ENCODE measurements around the gene ENTPD1.
A peak's percentile ranks its signal among the peaks of the same experiment; 100 is the strongest.
"Not testable (repeated sequence)": the region's sequence is repeated elsewhere in the genome, so short reads cannot be mapped to it uniquely, and the experiment has no call there.

ENTPD1 gene, protein sequence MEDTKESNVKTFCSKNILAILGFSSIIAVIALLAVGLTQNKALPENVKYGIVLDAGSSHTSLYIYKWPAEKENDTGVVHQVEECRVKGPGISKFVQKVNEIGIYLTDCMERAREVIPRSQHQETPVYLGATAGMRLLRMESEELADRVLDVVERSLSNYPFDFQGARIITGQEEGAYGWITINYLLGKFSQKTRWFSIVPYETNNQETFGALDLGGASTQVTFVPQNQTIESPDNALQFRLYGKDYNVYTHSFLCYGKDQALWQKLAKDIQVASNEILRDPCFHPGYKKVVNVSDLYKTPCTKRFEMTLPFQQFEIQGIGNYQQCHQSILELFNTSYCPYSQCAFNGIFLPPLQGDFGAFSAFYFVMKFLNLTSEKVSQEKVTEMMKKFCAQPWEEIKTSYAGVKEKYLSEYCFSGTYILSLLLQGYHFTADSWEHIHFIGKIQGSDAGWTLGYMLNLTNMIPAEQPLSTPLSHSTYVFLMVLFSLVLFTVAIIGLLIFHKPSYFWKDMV

DNA sequence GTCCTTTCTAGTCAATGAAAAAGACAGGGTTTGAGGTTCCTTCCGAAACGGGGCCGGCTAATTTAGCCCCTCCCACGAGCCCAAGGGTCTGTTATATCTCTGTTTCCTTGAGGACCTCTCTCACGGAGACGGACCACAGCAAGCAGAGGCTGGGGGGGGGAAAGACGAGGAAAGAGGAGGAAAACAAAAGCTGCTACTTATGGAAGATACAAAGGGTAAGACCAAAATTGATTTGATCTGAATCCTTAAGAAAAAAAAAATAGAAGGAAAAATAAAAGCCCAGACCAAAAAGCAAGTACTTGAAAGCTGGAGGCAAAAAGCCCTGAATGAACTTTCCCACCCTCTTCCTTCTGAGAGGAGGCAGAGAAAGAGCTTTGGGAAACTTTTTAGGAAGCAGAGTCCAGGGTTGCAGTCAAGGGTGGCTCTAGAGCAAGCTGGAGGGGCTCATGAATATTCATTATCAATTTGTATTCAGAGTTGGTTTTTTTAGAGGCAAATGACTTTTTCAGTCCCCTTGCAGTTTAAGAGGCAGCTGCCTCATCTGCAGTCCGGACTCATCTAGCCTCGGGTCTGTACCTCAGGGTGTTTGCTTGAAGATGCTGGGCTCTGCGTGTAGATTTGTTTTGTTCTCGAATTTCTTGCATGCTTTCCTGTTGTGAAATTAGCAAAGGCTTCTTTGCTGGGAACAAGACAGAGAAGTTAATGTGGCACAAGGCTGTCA lies at the start of gene ENTPD1:
TSS of gene ENTPD1 (plus strand) at position 123 of the 721 bp plus-strand sequence. CDS start at position 200, 77 bp downstream.
- Mint-ChIP-seq H3K27ac (peak within 1 kb of the TSS; percentile 96), H3K27me3 (no peaks in the 10 kb centered on the region), H3K9me3 (peaks cover 0 to 2% of the 10 kb centered on the region in 2 donors), H3K4me3 (peak within 1 kb of the TSS; percentile 88 to 94), H3K36me3 (peaks cover 27 to 53% of the 10 kb centered on the region in 2 donors), H3K4me1 (peaks cover 36 to 68% of the 10 kb centered on the region in 2 donors)
- no peak for DNase-seq
- ATAC-seq (replicated peaks): peak; percentile 8 to 22

DNA sequence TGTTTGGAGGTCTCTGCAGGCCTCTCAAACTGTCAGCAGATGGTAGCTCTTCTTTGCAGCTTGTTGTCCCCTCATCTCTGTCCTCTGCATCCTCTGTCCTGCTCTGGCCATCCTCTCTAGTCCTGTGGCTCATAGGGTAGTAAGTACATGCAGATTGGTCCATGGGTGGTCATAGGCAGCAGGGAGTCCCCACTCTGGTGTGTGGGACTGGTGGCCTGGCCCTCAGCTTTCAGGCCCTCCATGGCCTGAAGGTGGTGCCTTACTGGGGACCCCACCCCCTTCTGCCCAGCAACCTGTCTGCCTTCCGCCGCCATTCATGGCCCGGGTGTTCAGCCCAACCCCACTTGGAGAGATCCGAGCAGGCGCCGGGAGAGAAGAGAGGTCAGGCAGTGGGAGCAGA lies 49.4 kb upstream of the ENTPD1 start:
- Mint-ChIP-seq H3K27ac (no peak overlapping the region), H3K4me1 (peaks cover 4 to 5% of the 10 kb centered on the region in 2 donors), H3K9me3 (peaks cover 0 to 6% of the 10 kb centered on the region in 2 donors), H3K36me3 (peaks cover 5% of the 10 kb centered on the region in 2 donors), H3K4me3 (no peak overlapping the region), H3K27me3 (no peaks in the 10 kb centered on the region)
- ATAC-seq (replicated peaks) (no peak), DNase-seq (no peak)

DNA sequence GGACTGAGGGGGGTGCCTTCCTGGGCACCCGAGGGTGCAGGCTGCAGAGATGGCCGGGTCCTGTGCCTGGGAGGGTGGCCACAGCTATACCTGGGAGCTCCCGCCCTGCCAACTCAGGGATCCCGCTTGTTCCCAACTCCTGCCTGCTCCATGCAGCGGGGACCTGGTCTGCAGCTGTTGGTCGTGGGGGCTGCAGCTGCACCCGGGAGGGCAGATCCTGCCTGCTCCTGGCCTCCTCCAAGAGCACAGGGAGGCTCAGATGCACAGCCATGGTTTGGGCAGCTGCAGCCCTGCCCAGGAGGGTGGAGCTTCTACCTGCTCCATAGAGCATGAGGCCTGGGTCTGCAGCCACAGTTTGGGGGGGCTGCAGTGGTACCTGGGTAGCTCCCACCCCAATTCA lies 49.0 kb upstream of the ENTPD1 start:
- ATAC-seq (replicated peaks) (no peak), DNase-seq (no peak)
- Mint-ChIP-seq H3K4me3 (no peak overlapping the region), H3K36me3 (peaks cover 5 to 9% of the 10 kb centered on the region in 2 donors), H3K27ac (no peak overlapping the region), H3K9me3 (peaks cover 0 to 6% of the 10 kb centered on the region in 2 donors), H3K4me1 (peaks cover 4 to 5% of the 10 kb centered on the region in 2 donors), H3K27me3 (no peaks in the 10 kb centered on the region)

DNA sequence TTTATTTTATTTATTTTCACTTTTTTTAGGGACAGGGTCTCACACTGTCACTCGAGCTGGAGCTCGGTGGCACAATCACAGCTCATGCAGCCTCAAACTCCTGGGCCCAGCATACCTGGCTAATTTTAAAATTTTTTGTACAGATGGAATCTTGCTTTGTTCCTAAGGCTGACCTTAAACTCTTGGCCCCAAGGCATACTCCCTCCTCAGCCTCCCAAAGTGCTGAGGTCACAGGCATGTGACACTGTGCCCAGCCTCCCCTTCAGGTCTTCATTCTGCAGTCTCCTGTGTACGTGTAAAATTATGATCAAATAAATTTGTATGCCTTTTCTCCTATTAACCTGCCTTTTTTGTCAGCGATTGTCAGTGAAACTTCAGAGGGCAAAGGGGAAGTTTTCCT lies 44.5 kb upstream of the ENTPD1 start:
- ATAC-seq (replicated peaks): no peak
- Mint-ChIP-seq H3K27ac (no peak overlapping the region), H3K27me3 (no peaks in the 10 kb centered on the region), H3K4me1 (peaks cover 5 to 6% of the 10 kb centered on the region in 2 donors), H3K4me3 (no peak overlapping the region), H3K36me3 (peaks cover under 1 to 8% of the 10 kb centered on the region in 2 donors), H3K9me3 (peaks cover 0 to 2% of the 10 kb centered on the region in 2 donors)
- no peak for DNase-seq

DNA sequence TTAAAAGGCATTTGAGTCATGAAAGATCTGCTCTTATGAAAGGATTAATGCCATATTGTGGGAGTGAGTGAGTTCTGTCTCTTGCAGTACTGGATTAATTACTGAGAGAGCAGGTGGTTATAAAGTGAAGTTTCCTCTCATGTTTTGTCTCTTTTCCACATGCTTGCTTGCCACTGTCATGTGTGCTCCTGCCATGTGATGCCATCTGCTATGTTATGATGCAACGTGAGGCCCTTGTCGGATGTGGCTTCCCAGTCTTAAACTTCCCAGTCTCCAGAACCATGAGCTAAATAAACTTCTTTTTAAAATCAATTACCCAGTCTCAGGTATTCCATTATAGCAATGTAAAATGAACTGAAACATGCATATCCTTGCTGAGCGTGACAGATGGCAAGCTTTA lies 39.5 kb upstream of the ENTPD1 start:
- DNase-seq: no peak
- no peaks in the 10 kb centered on the region for H3K27me3 Mint-ChIP-seq
- no peak overlapping the region for H3K27ac Mint-ChIP-seq
- H3K4me3 Mint-ChIP-seq: no peak overlapping the region
- H3K36me3 Mint-ChIP-seq: peaks cover 0 to 5% of the 10 kb centered on the region in 2 donors
- H3K9me3 Mint-ChIP-seq: no peaks in the 10 kb centered on the region
- no peak for ATAC-seq (replicated peaks)
- H3K4me1 Mint-ChIP-seq: peaks cover 2 to 8% of the 10 kb centered on the region in 2 donors

DNA sequence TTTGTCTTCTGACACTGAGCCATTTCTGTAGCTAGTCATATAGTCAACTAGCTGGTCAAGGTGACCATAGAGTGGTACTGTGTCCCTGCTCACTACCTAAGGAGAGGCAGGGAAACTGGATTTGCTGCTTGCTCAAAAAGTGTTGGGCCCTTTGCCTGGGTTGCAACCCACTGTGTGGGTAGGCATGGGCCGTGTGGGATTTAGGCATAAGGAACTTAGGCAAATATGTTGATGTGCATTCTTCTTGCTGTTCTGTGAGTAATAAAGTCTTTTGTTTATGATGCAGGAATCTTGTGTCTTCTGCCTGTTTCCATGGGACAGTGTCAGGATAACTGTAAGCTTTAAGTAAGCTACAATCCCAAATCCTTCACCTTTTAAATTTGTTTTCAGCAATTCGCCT lies 39.1 kb upstream of the ENTPD1 start:
- no peak for ATAC-seq (replicated peaks)
- Mint-ChIP-seq H3K9me3 (no peaks in the 10 kb centered on the region), H3K4me1 (peaks cover 2 to 8% of the 10 kb centered on the region in 2 donors), H3K4me3 (no peak overlapping the region), H3K36me3 (peaks cover 0 to 3% of the 10 kb centered on the region in 2 donors), H3K27ac (no peak overlapping the region), H3K27me3 (no peaks in the 10 kb centered on the region)
- DNase-seq: no peak

DNA sequence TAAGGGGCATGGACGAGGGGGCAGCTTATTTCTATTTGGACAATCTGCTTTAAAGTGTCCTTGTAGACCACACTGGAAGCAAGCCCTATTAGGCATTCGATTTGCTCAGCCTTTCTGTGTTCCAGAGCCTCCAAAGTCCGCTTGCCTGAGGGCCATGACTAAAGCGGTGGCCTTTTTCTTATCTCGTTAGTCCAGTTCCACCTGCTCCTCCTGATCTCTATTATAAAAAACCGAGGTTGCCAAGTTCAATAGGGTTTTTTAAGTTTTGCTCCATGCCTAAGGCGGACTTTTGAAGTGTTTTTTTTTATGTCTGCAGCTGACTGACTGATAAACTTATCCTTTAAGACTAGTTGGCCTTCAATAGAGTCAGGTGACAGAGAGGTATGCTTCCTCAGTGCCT lies 35.2 kb upstream of the ENTPD1 start:
- H3K9me3 Mint-ChIP-seq; H3K27me3 Mint-ChIP-seq; H3K4me3 Mint-ChIP-seq; ATAC-seq (replicated peaks); H3K27ac Mint-ChIP-seq; DNase-seq; H3K36me3 Mint-ChIP-seq: not testable (repeated sequence)
- H3K4me1 Mint-ChIP-seq: peaks cover 9 to 19% of the 10 kb centered on the region in 2 donors

DNA sequence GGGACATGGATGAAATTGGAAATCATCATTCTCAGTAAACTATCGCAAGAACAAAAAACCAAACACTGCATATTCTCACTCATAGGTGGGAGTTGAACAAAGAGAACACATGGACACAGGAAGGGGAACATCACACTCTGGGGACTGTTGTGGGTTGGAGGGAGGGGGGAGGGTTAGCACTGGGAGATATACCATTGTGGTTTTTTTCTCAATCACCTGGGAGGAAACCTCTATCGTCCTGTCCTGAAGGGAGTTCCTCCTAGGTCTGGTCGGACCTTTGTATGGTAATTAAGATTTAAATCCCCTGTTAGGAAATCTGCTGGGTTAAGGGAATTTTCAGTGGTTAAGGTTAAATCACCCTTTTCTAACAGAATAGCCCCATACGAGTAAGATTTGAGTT lies 33.5 kb upstream of the ENTPD1 start:
- peaks cover 11 to 19% of the 10 kb centered on the region in 2 donors for H3K4me1 Mint-ChIP-seq
- H3K36me3 Mint-ChIP-seq; DNase-seq; H3K27ac Mint-ChIP-seq; H3K4me3 Mint-ChIP-seq; H3K27me3 Mint-ChIP-seq; H3K9me3 Mint-ChIP-seq; ATAC-seq (replicated peaks): not testable (repeated sequence)

DNA sequence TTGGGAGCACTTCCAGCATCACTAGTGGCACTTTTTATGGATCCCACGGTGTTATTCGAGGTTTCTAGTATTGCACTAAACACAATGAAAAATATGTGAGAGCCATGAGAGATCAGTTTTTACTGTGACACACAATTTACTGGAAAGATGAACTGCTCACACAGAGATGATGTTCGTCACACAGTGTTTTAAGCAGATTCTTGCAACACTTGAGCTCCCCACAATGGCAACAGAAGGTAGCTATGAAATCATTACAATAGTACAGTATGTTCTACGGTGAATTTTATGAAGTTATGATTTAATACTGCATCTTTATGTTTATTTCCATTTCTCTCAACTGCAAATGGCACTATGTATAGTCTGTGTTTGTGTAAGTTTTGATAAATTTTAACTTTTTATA lies 27.4 kb upstream of the ENTPD1 start:
- H3K4me1 Mint-ChIP-seq: peaks cover 26 to 28% of the 10 kb centered on the region in 2 donors
- DNase-seq (no peak), ATAC-seq (replicated peaks) (no peak)
- H3K27me3 Mint-ChIP-seq: no peaks in the 10 kb centered on the region
- H3K27ac Mint-ChIP-seq: no peak overlapping the region
- no peak overlapping the region for H3K4me3 Mint-ChIP-seq
- H3K9me3 Mint-ChIP-seq: peaks cover under 1 to 4% of the 10 kb centered on the region in 2 donors
- H3K36me3 Mint-ChIP-seq: peaks cover 0 to 3% of the 10 kb centered on the region in 2 donors

DNA sequence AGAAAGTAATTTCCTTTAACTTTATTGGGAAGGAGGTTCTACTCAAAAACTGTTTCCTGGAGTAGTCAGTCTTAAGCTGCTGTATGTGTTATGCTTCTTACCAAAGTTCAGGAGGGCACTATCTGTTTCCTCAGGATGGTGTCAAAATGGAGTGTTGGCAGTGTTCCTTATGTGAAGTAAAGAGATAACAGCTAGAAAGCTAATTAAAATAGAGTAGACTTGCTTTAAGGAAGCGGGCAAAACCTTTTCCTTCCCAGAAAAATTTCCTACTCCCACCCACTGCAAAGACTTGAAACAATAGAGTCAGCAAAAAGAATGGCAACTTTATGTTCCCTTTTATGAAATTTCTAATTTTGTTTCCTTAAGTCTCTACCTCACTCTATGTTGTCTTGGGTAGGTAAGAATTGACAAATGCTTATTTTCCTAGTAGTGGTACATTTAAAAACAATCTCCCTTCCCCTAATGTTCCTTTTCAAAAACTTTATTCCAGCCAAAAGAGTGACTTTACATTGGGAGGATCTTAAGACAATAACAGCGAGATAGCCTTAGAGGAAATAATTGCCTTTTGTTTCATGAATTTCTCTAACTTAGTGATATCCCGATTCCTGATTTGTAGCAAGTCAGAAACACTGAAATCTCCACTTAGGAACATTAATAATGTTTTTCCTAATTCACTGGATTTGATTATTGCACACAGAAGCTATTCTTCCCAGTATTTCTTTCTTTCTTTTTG lies 26.5 kb upstream of the ENTPD1 start:
- no peak for ATAC-seq (replicated peaks)
- H3K9me3 Mint-ChIP-seq: peaks cover 0 to 3% of the 10 kb centered on the region in 2 donors
- no peak for DNase-seq
- H3K27me3 Mint-ChIP-seq: no peaks in the 10 kb centered on the region
- peaks cover 25 to 26% of the 10 kb centered on the region in 2 donors for H3K4me1 Mint-ChIP-seq
- peaks cover 0 to 3% of the 10 kb centered on the region in 2 donors for H3K36me3 Mint-ChIP-seq
- H3K4me3 Mint-ChIP-seq: no peak overlapping the region
- H3K27ac Mint-ChIP-seq: no peak overlapping the region

DNA sequence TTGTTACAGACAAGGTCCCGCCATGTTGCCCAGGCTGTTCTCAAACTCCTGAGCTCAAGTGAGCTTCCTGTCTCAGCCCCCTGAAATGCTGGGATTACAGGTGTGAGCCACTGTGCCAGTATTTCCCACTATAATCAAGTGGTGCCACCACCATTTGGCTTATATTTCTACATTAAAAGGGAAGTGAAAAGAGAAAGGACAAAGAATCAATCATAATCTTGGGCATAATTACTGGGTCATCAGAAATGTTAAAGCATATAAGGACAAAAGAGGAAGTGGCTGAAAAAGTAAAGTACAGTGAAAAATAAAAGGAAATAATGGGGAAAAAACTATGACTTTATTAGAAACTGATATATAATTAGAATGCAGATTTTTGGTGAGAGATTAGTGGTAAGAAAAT lies 25.7 kb upstream of the ENTPD1 start:
- ATAC-seq (replicated peaks) (peak; percentile 85), DNase-seq (no peak)
- H3K4me3 Mint-ChIP-seq: peak overlapping the region; percentile 0 to 8
- no peaks in the 10 kb centered on the region for H3K27me3 Mint-ChIP-seq
- H3K9me3 Mint-ChIP-seq: peaks cover 0 to 2% of the 10 kb centered on the region in 2 donors
- H3K4me1 Mint-ChIP-seq: peaks cover 24 to 26% of the 10 kb centered on the region in 2 donors
- peak overlapping the region; percentile 78 for H3K27ac Mint-ChIP-seq
- peaks cover 0 to 3% of the 10 kb centered on the region in 2 donors for H3K36me3 Mint-ChIP-seq

DNA sequence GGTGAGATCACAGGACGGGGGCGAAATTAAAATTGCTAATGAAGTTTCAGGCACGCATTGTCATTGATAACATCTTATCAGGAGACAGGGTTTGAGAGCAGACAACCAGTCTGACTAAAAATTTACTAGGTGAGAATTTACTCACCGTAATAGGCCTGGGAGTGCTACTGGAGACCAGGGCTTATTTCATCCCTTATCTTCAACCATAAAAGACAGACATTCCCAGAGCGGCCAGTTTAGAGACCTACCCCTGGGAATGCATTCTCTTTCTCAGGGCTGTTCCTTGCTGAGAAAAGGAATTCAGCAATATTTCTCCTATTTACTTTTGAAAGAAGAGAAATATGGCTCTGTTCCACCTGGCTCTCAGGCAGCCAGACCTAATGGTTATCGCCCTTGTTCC lies 23.1 kb upstream of the ENTPD1 start:
- not testable (repeated sequence) for H3K36me3 Mint-ChIP-seq; H3K4me3 Mint-ChIP-seq; DNase-seq; H3K9me3 Mint-ChIP-seq; ATAC-seq (replicated peaks); H3K27me3 Mint-ChIP-seq; H3K27ac Mint-ChIP-seq
- H3K4me1 Mint-ChIP-seq: peaks cover 25 to 36% of the 10 kb centered on the region in 2 donors

DNA sequence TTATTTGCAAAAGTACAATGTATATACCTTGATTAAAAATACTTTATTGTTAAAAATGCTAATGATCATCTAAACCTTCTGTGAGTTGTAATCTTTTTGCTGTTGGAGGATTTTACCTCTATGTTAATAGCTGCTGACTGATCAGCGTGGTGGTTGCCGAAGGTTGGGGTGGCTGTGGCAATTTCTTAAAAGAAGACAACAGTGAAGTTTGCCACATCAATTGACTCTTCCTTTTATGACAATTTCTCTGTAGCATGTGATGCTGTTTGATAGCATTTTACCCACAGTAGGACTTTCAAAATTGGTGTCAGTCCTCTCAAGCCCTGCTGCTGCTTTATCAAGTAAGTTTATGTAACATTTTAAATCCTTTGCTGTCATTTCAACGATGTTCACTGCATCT lies 16.9 kb upstream of the ENTPD1 start:
- Mint-ChIP-seq H3K4me1 (peaks cover 14 to 48% of the 10 kb centered on the region in 2 donors), H3K36me3 (no peaks in the 10 kb centered on the region), H3K4me3 (no peak overlapping the region), H3K27ac (no peak overlapping the region), H3K9me3 (no peaks in the 10 kb centered on the region), H3K27me3 (no peaks in the 10 kb centered on the region)
- ATAC-seq (replicated peaks) (no peak), DNase-seq (no peak)

All from stimulated activated naive B cell treated with anti-CD40 and anti-IgM and Interleukin-4, amounts not matched to agents 10 μg/mL and 1 μg/mL and 100 μg/mL, for 72 hours (primary cell).